C1 segment of cervical spinal cord (tissue), 14 donors: ENCODE data around the gene PRR23E.

ENCODE experiments used
- DNase-seq, 14 donors: peaks; one replicate each; lab custom pipeline; 2025; lab: John Stamatoyannopoulos, UW

The PRR23E gene

GRCh38 chr3:127164615-127165014 is 28.3 kb upstream of the PRR23E start:
- no peak for DNase-seq

GRCh38 chr3:127165036-127165435 is 27.9 kb upstream of the PRR23E start:
- no peak for DNase-seq

GRCh38 chr3:127165694-127166485 is 27.0 kb upstream of the PRR23E start:
- no peak for DNase-seq

- DNase-seq, result no peak
Measured at GRCh38 chr3:127166501-127167065, 26.3 kb upstream of the PRR23E start.

GRCh38 chr3:127167315-127168043 is 25.5 kb upstream of the PRR23E start:
- no peak for DNase-seq

- DNase-seq, result peak in 6 of 14 donors; percentile 6 to 99 (median 42)
Measured at GRCh38 chr3:127168271-127168670, 24.7 kb upstream of the PRR23E start.

GRCh38 chr3:127170814-127171213 is 22.1 kb upstream of the PRR23E start:
- peak in 2 of 14 donors; percentile 32 to 92 for DNase-seq

- DNase-seq, result no peak
Measured at GRCh38 chr3:127171320-127171719, 21.6 kb upstream of the PRR23E start.

GRCh38 chr3:127171721-127172120 is 21.2 kb upstream of the PRR23E start:
- DNase-seq, result no peak

- DNase-seq, result no peak
Measured at GRCh38 chr3:127172211-127172610, 20.7 kb upstream of the PRR23E start.

GRCh38 chr3:127172781-127173515 is 20.0 kb upstream of the PRR23E start:
- peak in 1 of 14 donors; percentile 32 for DNase-seq

- no peak for DNase-seq
Measured at GRCh38 chr3:127173516-127174166, 19.3 kb upstream of the PRR23E start.

GRCh38 chr3:127174284-127174683 is 18.6 kb upstream of the PRR23E start:
- no peak for DNase-seq

- DNase-seq, result peak in 1 of 14 donors; percentile 76
Measured at GRCh38 chr3:127174715-127175140, 18.2 kb upstream of the PRR23E start.

- DNase-seq, result peak in 1 of 14 donors; percentile 72
Measured at GRCh38 chr3:127175272-127175671, 17.7 kb upstream of the PRR23E start.

GRCh38 chr3:127177226-127177625 is 15.7 kb upstream of the PRR23E start:
- no peak for DNase-seq

GRCh38 chr3:127180859-127181258 is 12.1 kb upstream of the PRR23E start:
- DNase-seq, result no peak

- no peak for DNase-seq
Measured at GRCh38 chr3:127182431-127182830, 10.5 kb upstream of the PRR23E start.

- DNase-seq, result no peak
Measured at GRCh38 chr3:127182848-127183714, 9.8 kb upstream of the PRR23E start.
